GM23338 (cell line): ENCODE results near the gene MGAT2. TPM values are rescaled to one million over a fixed set of nuclear protein-coding genes. Genes with fewer than 3 reads are reported as not detected.
"Not testable (repeated sequence)": the region's sequence is repeated elsewhere in the genome, so short reads cannot be mapped to it uniquely, and the experiment has no call there.

Experiments used
- ATAC-seq: fragments of 200-7000 bp; cut with Tn5 transposase; 3 replicates; pipeline ENCODE4 v1.9.1; 2020
- DNase-seq: peaks from one replicate; pipeline ENCODE4 v3.0.0-alpha.2; 2015; ENCODE audit warnings: low spot score
- H2AFZ ChIP-seq: fragments of 200-600 bp; sonication (generic); 2 replicates; pipeline ENCODE4 v1.8.0; 2016; ENCODE audit warnings: antibody characterized with exemption, mild to moderate bottlenecking, moderate library complexity
- H3F3A ChIP-seq: fragments of 200-600 bp; sonication (generic); replicated peaks from 2 replicates; pipeline ENCODE4 v1.8.0; 2017; ENCODE audit warnings: antibody characterized with exemption, mixed run types, low read depth
- H3K27ac ChIP-seq: fragments of 200-600 bp; sonication (generic); 2 replicates; pipeline ENCODE4 v1.6.1; 2016; ENCODE audit warnings: low read depth
- H3K27me3 ChIP-seq: fragments of 200-600 bp; sonication (generic); 2 replicates; pipeline ENCODE4 v1.8.0; 2016; ENCODE audit warnings: mild to moderate bottlenecking, mixed run types, moderate library complexity; ENCODE audit not compliant: insufficient read depth
- H3K36me3 ChIP-seq: fragments of 200-600 bp; sonication (generic); 2 replicates; pipeline ENCODE4 v1.8.0; 2016; ENCODE audit warnings: mild to moderate bottlenecking; ENCODE audit not compliant: insufficient read depth
- H3K4me1 ChIP-seq: fragments of 200-600 bp; sonication (generic); 2 replicates; pipeline ENCODE4 v1.8.0; 2016; ENCODE audit warnings: mild to moderate bottlenecking, moderate library complexity; ENCODE audit not compliant: insufficient read depth
- H3K4me2 ChIP-seq: fragments of 200-600 bp; sonication (generic); 2 replicates; pipeline ENCODE4 v1.7.1; 2017; ENCODE audit warnings: mixed run types
- H3K4me3 ChIP-seq: fragments of 200-600 bp; sonication (generic); 2 replicates; pipeline ENCODE4 v1.6.1; 2016; ENCODE audit warnings: mixed run types
- H3K79me2 ChIP-seq: fragments of 200-600 bp; sonication (generic); replicated peaks from 2 replicates; pipeline ENCODE4 v1.8.0; 2017; ENCODE audit warnings: mild to moderate bottlenecking; ENCODE audit not compliant: insufficient read depth
- H3K9me2 ChIP-seq: fragments of 200-600 bp; sonication (generic); 2 replicates; pipeline ENCODE4 v1.8.0; 2017; ENCODE audit not compliant: insufficient read depth
- H4K20me1 ChIP-seq: fragments of 200-600 bp; sonication (generic); replicated peaks from 2 replicates; pipeline ENCODE4 v1.8.0; 2017; ENCODE audit warnings: mild to moderate bottlenecking; ENCODE audit not compliant: insufficient read depth
- H3K27ac Mint-ChIP-seq: 2 replicates; pipeline ENCODE4 v1.8.0; 2020; ENCODE audit warnings: inconsistent platforms, mild to moderate bottlenecking, moderate library complexity, mixed read lengths
- H3K27me3 Mint-ChIP-seq: 3 replicates; pipeline ENCODE4 v1.8.0; 2022; ENCODE audit warnings: low read depth, mild to moderate bottlenecking, moderate library complexity, mixed read lengths, inconsistent platforms; ENCODE audit not compliant: insufficient read depth, poor library complexity
- H3K36me3 Mint-ChIP-seq: 3 replicates; pipeline ENCODE4 v1.8.0; 2021; ENCODE audit warnings: low read depth, mild to moderate bottlenecking, inconsistent platforms, moderate library complexity, mixed read lengths
- H3K4me1 Mint-ChIP-seq: 3 replicates; pipeline ENCODE4 v1.8.0; 2020; ENCODE audit warnings: mild to moderate bottlenecking, inconsistent platforms, mixed read lengths
- H3K4me3 Mint-ChIP-seq: 3 replicates; pipeline ENCODE4 v1.8.0; 2021; ENCODE audit warnings: moderate library complexity, mild to moderate bottlenecking, inconsistent platforms, mixed read lengths
- H3K9me3 Mint-ChIP-seq: 3 replicates; pipeline ENCODE4 v1.8.0; 2020; ENCODE audit warnings: moderate library complexity, mild to moderate bottlenecking, inconsistent platforms, mixed read lengths
- CREB1 ChIP-seq: fragments of 250-450 bp; sonication (Bioruptor Pico); IDR thresholded peaks from 2 replicates; pipeline ENCODE4 v1.5.0; 2020; ENCODE audit warnings: low read depth, mild to moderate bottlenecking, moderate library complexity
- EZH2 ChIP-seq: fragments of 200-600 bp; sonication (generic); IDR thresholded peaks from one replicate; pipeline ENCODE4 v1.8.0; 2017; ENCODE audit warnings: antibody characterized with exemption, mild to moderate bottlenecking, low read depth; ENCODE audit not compliant: unreplicated experiment
- EZH2phosphoT487 ChIP-seq: fragments of 200-600 bp; sonication (generic); IDR thresholded peaks from one replicate; pipeline ENCODE4 v1.8.1; 2018; ENCODE audit warnings: antibody characterized with exemption; ENCODE audit not compliant: unreplicated experiment
- POLR2AphosphoS5 ChIP-seq: IDR thresholded peaks from 2 replicates; pipeline ENCODE4 v1.6.1; 2016; ENCODE audit warnings: antibody characterized with exemption, low read depth
- ZNF114 ChIP-seq: fragments of 250-450 bp; sonication (Bioruptor Pico); IDR thresholded peaks from 2 replicates; pipeline ENCODE4 v1.5.0; 2020; ENCODE audit warnings: mild to moderate bottlenecking, moderate library complexity
- polyA plus RNA-seq: library from polyadenylated mRNA; unstranded; fragments of >200 nt; fragmentation: Nextera tagmentation; extraction: Ambion mirVana; gene quantifications from 2 replicates; pipeline ENCODE4 v1.2.1, GENCODE V29; 2016
- total RNA-seq: library from RNA; depleted of rRNA; stranded (reverse); fragments of >200 nt; shearing (Covaris generic); gene quantifications from 2 replicates; pipeline ENCODE4 v1.2.3, GENCODE V29; 2014
- TF ChIP-seq, protein P1 (sequence below): fragments of 250-450 bp; sonication (Bioruptor Pico); IDR thresholded peaks from 2 replicates; pipeline ENCODE4 v1.5.0; 2020; ENCODE audit warnings: mild to moderate bottlenecking, moderate library complexity
- TF ChIP-seq, protein P2 (sequence below), 2 experiments: fragments of 200-600 bp in 1 of 2; sonication (generic) in 1 of 2; conservative IDR thresholded peaks; 2 replicates each; pipeline versions ENCODE4 v1.5.1 to v1.6.1; 2016 to 2017; ENCODE audit warnings: antibody characterized with exemption in 2 of 2, low read depth in 2 of 2, mild to moderate bottlenecking in 2 of 2, moderate library complexity in 1 of 2

MGAT2 gene
- total and polyA plus RNA-seq, 2 experiments from 2014 or later = 10.1 to 31.6 TPM

GRCh38 chr14:49654511-49654910, 33.9 kb downstream of the MGAT2 start:
- Mint-ChIP-seq H3K27me3 (peaks cover 3% of the 10 kb centered on the region), H3K36me3 (peaks cover 17% of the 10 kb centered on the region), H3K27ac (no peak overlapping the region), H3K4me1 (no peaks in the 10 kb centered on the region), H3K4me3 (no peak overlapping the region), H3K9me3 (no peaks in the 10 kb centered on the region)
- H3F3A ChIP-seq = no peaks in the 10 kb centered on the region
- no peaks in the 10 kb centered on the region for H3K27me3 ChIP-seq
- H3K9me2 ChIP-seq = no peaks in the 10 kb centered on the region
- H4K20me1 ChIP-seq = peaks cover 8% of the 10 kb centered on the region; the same call in 1 of the 2 replicates
- H3K27ac ChIP-seq = no peak overlapping the region
- TF ChIP-seq ZNF114 (CRISPR knock-in tag) = no peak
- no peak for TF ChIP-seq CREB1 (CRISPR knock-in tag)
- TF ChIP-seq EZH2 = no peak
- no peaks in the 10 kb centered on the region for H3K79me2 ChIP-seq
- no peak for DNase-seq
- H3K4me2 ChIP-seq = no peak overlapping the region
- H3K4me1 ChIP-seq = no peaks in the 10 kb centered on the region
- ATAC-seq = no peak
- H3K4me3 ChIP-seq = no peak overlapping the region
- H2AFZ ChIP-seq = no peak overlapping the region
- peaks cover 11% of the 10 kb centered on the region for H3K36me3 ChIP-seq

- not testable (repeated sequence) for H3K79me2 ChIP-seq, DNase-seq, H3K27me3 Mint-ChIP-seq, H3K36me3 ChIP-seq, H3K9me2 ChIP-seq, H3K4me2 ChIP-seq, H3K4me1 Mint-ChIP-seq, H4K20me1 ChIP-seq, H3K27ac Mint-ChIP-seq, H3K27ac ChIP-seq, H2AFZ ChIP-seq, H3K4me3 ChIP-seq, H3K27me3 ChIP-seq, H3K36me3 Mint-ChIP-seq, H3F3A ChIP-seq, H3K4me3 Mint-ChIP-seq, H3K9me3 Mint-ChIP-seq, ATAC-seq, H3K4me1 ChIP-seq
Measured at GRCh38 chr14:49657500-49657899, 36.9 kb downstream of the MGAT2 start.

- Histone ChIP-seq H3K4me1 (no peaks in the 10 kb centered on the region), H3K79me2 (no peaks in the 10 kb centered on the region), H3K27ac (no peak overlapping the region), H4K20me1 (0 out of 2 replicates have a peak, but pooled peaks cover 3% of the 10 kb centered on the region), H2AFZ (no peak overlapping the region), H3K4me2 (no peak overlapping the region), H3F3A (no peaks in the 10 kb centered on the region), H3K36me3 (0 out of 2 replicates have a peak, but pooled peaks cover 5% of the 10 kb centered on the region), H3K4me3 (no peak overlapping the region), H3K9me2 (no peaks in the 10 kb centered on the region), H3K27me3 (no peaks in the 10 kb centered on the region)
- Mint-ChIP-seq H3K4me3 (no peak overlapping the region), H3K4me1 (no peaks in the 10 kb centered on the region), H3K36me3 (peaks cover 5% of the 10 kb centered on the region; the same call in 1 of the 3 replicates), H3K27ac (no peak overlapping the region), H3K9me3 (no peaks in the 10 kb centered on the region), H3K27me3 (peaks cover 3% of the 10 kb centered on the region)
- ATAC-seq (no peak), DNase-seq (no peak)
- TF ChIP-seq, protein P1, sequence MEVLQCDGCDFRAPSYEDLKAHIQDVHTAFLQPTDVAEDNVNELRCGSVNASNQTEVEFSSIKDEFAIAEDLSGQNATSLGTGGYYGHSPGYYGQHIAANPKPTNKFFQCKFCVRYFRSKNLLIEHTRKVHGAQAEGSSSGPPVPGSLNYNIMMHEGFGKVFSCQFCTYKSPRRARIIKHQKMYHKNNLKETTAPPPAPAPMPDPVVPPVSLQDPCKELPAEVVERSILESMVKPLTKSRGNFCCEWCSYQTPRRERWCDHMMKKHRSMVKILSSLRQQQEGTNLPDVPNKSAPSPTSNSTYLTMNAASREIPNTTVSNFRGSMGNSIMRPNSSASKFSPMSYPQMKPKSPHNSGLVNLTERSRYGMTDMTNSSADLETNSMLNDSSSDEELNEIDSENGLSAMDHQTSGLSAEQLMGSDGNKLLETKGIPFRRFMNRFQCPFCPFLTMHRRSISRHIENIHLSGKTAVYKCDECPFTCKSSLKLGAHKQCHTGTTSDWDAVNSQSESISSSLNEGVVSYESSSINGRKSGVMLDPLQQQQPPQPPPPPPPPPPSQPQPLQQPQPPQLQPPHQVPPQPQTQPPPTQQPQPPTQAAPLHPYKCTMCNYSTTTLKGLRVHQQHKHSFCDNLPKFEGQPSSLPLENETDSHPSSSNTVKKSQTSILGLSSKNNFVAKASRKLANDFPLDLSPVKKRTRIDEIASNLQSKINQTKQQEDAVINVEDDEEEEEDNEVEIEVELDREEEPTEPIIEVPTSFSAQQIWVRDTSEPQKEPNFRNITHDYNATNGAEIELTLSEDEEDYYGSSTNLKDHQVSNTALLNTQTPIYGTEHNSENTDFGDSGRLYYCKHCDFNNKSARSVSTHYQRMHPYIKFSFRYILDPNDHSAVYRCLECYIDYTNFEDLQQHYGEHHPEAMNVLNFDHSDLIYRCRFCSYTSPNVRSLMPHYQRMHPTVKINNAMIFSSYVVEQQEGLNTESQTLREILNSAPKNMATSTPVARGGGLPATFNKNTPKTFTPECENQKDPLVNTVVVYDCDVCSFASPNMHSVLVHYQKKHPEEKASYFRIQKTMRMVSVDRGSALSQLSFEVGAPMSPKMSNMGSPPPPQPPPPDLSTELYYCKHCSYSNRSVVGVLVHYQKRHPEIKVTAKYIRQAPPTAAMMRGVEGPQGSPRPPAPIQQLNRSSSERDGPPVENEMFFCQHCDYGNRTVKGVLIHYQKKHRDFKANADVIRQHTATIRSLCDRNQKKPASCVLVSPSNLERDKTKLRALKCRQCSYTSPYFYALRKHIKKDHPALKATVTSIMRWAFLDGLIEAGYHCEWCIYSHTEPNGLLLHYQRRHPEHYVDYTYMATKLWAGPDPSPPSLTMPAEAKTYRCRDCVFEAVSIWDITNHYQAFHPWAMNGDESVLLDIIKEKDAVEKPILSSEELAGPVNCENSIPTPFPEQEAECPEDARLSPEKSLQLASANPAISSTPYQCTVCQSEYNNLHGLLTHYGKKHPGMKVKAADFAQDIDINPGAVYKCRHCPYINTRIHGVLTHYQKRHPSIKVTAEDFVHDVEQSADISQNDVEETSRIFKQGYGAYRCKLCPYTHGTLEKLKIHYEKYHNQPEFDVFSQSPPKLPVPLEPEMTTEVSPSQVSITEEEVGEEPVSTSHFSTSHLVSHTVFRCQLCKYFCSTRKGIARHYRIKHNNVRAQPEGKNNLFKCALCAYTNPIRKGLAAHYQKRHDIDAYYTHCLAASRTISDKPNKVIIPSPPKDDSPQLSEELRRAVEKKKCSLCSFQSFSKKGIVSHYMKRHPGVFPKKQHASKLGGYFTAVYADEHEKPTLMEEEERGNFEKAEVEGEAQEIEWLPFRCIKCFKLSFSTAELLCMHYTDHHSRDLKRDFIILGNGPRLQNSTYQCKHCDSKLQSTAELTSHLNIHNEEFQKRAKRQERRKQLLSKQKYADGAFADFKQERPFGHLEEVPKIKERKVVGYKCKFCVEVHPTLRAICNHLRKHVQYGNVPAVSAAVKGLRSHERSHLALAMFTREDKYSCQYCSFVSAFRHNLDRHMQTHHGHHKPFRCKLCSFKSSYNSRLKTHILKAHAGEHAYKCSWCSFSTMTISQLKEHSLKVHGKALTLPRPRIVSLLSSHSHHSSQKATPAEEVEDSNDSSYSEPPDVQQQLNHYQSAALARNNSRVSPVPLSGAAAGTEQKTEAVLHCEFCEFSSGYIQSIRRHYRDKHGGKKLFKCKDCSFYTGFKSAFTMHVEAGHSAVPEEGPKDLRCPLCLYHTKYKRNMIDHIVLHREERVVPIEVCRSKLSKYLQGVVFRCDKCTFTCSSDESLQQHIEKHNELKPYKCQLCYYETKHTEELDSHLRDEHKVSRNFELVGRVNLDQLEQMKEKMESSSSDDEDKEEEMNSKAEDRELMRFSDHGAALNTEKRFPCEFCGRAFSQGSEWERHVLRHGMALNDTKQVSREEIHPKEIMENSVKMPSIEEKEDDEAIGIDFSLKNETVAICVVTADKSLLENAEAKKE (CRISPR knock-in tag) = no peak
- TF ChIP-seq EZH2phosphoT487 (no peak), CREB1 (CRISPR knock-in tag) (no peak), POLR2AphosphoS5 (no peak)
- TF ChIP-seq, protein P2, sequence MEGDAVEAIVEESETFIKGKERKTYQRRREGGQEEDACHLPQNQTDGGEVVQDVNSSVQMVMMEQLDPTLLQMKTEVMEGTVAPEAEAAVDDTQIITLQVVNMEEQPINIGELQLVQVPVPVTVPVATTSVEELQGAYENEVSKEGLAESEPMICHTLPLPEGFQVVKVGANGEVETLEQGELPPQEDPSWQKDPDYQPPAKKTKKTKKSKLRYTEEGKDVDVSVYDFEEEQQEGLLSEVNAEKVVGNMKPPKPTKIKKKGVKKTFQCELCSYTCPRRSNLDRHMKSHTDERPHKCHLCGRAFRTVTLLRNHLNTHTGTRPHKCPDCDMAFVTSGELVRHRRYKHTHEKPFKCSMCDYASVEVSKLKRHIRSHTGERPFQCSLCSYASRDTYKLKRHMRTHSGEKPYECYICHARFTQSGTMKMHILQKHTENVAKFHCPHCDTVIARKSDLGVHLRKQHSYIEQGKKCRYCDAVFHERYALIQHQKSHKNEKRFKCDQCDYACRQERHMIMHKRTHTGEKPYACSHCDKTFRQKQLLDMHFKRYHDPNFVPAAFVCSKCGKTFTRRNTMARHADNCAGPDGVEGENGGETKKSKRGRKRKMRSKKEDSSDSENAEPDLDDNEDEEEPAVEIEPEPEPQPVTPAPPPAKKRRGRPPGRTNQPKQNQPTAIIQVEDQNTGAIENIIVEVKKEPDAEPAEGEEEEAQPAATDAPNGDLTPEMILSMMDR (conservative IDR thresholded peaks at IDR 0.05; ENCODE audit: low read depth in 2 of 2) = no peak
Measured at GRCh38 chr14:49659526-49660455, 39.2 kb downstream of the MGAT2 start.
